Mammary microvascular endothelial cell (primary cell): Measurements from ENCODE around the gene CDK14. TPM values are rescaled to one million over a fixed set of nuclear protein-coding genes. Genes with fewer than 3 reads are reported as not detected.

ENCODE experiments used
- total RNA-seq: library from RNA; depleted of rRNA; stranded (reverse); fragments of >200 nt; gene quantifications from 2 replicates; pipeline ENCODE4 v1.2.3, GENCODE V29; 2015

CDK14 gene
- 4.7 and 11.4 TPM in 2 replicates for total RNA-seq

DNA sequence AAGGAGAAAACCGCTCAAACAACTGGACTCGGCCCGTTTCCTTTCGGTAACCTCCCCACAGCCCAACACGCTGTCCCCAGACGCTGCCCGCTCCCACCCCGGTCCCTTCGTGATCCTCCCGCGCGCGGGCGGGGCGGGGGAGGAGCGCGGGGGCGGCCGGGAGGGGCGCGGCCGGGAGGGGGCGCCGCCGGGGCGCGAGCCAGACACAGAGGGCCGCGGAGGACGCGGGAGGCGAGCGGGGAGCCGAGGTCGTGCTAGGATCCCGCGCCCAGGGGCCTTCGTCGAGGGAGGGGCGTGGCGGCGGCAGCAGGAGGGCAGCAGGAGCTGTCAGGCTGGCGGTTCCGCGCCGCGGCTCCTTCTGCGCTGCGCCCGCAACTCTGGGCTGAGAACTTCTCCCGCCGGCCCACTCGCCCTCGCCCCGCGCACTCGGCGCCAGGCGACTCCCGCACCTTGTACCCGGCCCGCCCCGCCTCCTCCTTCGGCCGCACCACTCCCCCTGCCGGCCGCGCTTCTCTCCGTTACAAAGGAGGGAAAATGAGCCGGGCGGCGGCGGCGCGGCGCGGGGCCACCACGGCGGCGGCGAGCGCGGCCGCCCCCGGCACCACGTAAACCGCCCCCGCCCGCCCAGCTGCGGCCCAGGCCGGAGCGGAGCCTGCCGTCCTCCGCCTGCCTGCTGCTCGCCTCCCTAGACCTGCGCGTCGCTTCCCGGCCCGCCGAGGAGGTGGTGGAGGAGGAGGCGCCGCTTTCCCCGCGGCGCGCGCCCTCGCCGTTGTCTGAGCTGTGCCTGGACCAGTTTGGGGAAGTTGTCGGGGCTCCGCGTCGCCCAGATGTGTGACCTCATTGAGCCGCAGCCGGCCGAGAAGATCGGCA, at the start of gene CDK14:
Gene CDK14, plus strand, starts transcription at position 521 of the 870 bp plus-strand sequence. Its CDS starts 307 bp downstream, at position 828.

Other genes with a start within 250 kb of the CDK14 start
- 12.8 and 16.5 TPM in 2 replicates for gene GTPBP10, start 249.6 kb upstream of the CDK14 start, total RNA-seq
- 3.2 and 3.8 TPM in 2 replicates for gene CLDN12, start 192.9 kb upstream of the CDK14 start, total RNA-seq
- gene PTTG1IP2, start 126.7 kb upstream of the CDK14 start, total RNA-seq, result not detected in 2 replicates